ENCODE results near the gene PHF21A. TPM values are rescaled to one million over a fixed set of nuclear protein-coding genes. Genes with fewer than 3 reads are reported as not detected.

The PHF21A gene
- total and polyA plus RNA-seq, 10 of the 15 experiments (the other 5 are each of a cell fraction or from before 2014, with no cell fraction given): 2.6 to 37.2 (median 16.0) TPM

DNA sequence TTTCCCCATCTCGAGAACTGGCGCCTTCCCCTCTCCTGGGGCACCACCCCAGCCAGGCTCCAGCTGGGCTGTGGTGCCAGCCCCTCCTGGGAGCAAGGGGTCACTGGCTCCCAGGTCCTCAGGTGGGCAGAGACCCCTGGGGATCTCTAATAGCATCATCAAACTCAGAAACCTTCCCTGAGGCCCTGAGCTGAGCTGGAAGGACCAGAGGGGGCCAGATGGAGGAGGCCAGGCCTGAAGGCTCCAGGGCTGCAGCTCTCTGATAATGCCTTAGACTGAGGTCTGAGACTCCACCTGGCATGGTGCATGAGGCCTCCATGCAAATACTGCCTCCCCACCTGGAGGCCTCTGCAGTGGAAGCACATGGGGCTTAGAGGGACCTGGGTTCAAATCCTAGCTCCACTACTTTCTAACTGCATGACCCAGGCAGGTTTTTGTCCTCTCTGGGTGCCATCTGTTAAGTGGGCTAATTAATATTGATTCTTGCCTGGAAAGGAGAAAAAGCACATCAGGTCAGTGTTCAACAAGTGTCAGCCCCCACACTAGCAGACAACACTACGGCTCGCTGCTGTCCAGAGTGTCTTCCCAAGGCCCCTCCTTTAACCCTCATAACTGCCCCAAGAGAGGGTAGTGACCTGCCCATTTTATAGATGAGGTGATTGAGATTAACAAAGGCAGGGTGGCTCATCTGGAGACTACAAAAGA is 234.3 kb downstream of the PHF21A start:
- ATAC-seq (no peak), FAIRE-seq (no peak), DNase-seq (ENCODE audit: low read depth, low spot score) (no peak)
- H3K4me1 ChIP-seq (ENCODE audit: control insufficient read depth, insufficient read depth, low read length): no peaks in the 10 kb centered on the region
- H4K20me1 ChIP-seq (ENCODE audit: control insufficient read depth, insufficient read depth): peaks cover 3% of the 10 kb centered on the region; the same call in 1 of the 2 replicates
- H3K4me2 ChIP-seq (ENCODE audit: control insufficient read depth, insufficient read depth): no peak overlapping the region
- ChIA-PET RAD21 (ENCODE audit: unreplicated experiment) (no interaction called here), CTCF (no interaction called here), SMC1A (ENCODE audit: uncharacterized antibody, unreplicated experiment) (interaction anchor here (0.9 kb wide), 1 partner anchor 45 kb away, joined by 3 read pairs; no protein-coding TSS in a partner anchor), POLR2A (no interaction called here)
- intact Hi-C loops (cut with micrococcal nuclease; ENCODE audit: unreplicated experiment): no loop called here
- no peak overlapping the region for H2AFZ ChIP-seq (ENCODE audit: control insufficient read depth, low read depth, low read length)
- H3K9ac ChIP-seq (ENCODE audit: control insufficient read depth, insufficient read depth, low read length): no peak overlapping the region
- no peak overlapping the region for H3K27ac ChIP-seq (ENCODE audit: control insufficient read depth, insufficient read depth)
- no peaks in the 10 kb centered on the region for H3K36me3 ChIP-seq (ENCODE audit: control insufficient read depth in 2 of 2, insufficient read depth in 2 of 2, low read length in 1 of 2)
- H3K27me3 ChIP-seq (replicated peaks in 1 of 2; ENCODE audit: control insufficient read depth in 2 of 2, insufficient read depth in 2 of 2, low read length in 1 of 2): no peaks in the 10 kb centered on the region
- WGBS (ENCODE audit: insufficient coverage, insufficient replicate concordance, low lambda C conversion rate, missing lambda C conversion rate): 90% methylated on average over 4 of the region's 4 CpGs
- in situ Hi-C loops (cut with MboI): no loop called here
- no TSS peak for BruUV-seq (replicated peaks)
- H3K9me3 ChIP-seq (replicated peaks; ENCODE audit: control insufficient read depth, insufficient read depth, low read length): no peaks in the 10 kb centered on the region
- no peaks in the 10 kb centered on the region for H3K79me2 ChIP-seq (ENCODE audit: control insufficient read depth, insufficient read depth, low read length)
- H3K4me3 ChIP-seq: no peak overlapping the region
- TF ChIP-seq JUNB (IDR thresholded peaks at IDR 0.05) (no peak), ZBTB40 (IDR thresholded peaks at IDR 0.05; ENCODE audit: borderline replicate concordance) (no peak), HDAC6 (IDR thresholded peaks at IDR 0.05; ENCODE audit: unreplicated experiment) (no peak), GABPA (IDR thresholded peaks at IDR 0.05; ENCODE audit: low read depth) (no peak), YY1 (IDR thresholded peaks at IDR 0.05; ENCODE audit: low read depth, low read length) (no peak), FOS (IDR thresholded peaks at IDR 0.05; ENCODE audit: borderline replicate concordance, extremely low read depth, insufficient read length) (no peak), EP300 (IDR thresholded peaks at IDR 0.05; ENCODE audit: borderline replicate concordance in 1 of 2, control insufficient read depth in 1 of 2, low read depth in 2 of 2, low read length in 2 of 2) (no peak), ATF7 (IDR thresholded peaks at IDR 0.05; ENCODE audit: low read depth) (no peak), POLR2AphosphoS5 (IDR thresholded peaks at IDR 0.05; ENCODE audit: low read length) (no peak), RELB (IDR thresholded peaks at IDR 0.05; ENCODE audit: low read depth) (no peak), NFIC (IDR thresholded peaks at IDR 0.05; ENCODE audit: low read depth, low read length) (no peak), CREB1 (IDR thresholded peaks at IDR 0.05; ENCODE audit: low read depth) (no peak), MTA2 (IDR thresholded peaks at IDR 0.05; ENCODE audit: low read depth) (no peak), KAT2A (conservative IDR thresholded peaks at IDR 0.05; ENCODE audit: control insufficient read depth, low read depth, low read length) (no peak), SUZ12 (IDR thresholded peaks at IDR 0.05; ENCODE audit: unreplicated experiment) (no peak), BMI1 (IDR thresholded peaks at IDR 0.05; ENCODE audit: borderline replicate concordance) (no peak)

Data from GM12878 (cell line).